Tongue (tissue), 2 donors: ENCODE data around the gene INPP5A. TPM values are rescaled to one million over a fixed set of nuclear protein-coding genes. Genes with fewer than 3 reads are reported as not detected.
A peak's percentile ranks its signal among the peaks of the same experiment; 100 is the strongest.

Experiments used
- DNase-seq: peaks from one replicate; pipeline ENCODE4 v3.0.0-alpha.2; 2015
- total RNA-seq: library from RNA; depleted of rRNA; stranded (reverse); fragments of >200 nt; gene quantifications from one replicate; pipeline ENCODE4 v1.2.3, GENCODE V29; 2014

The INPP5A gene
- total RNA-seq, 1 donor from 2014 or later, result 115 TPM

- DNase-seq, result peak; percentile 84
Observed at GRCh38 chr10:132612571-132613504, 75.3 kb downstream of the INPP5A start.

- no peak for DNase-seq
Observed at GRCh38 chr10:132613566-132614348, 76.2 kb downstream of the INPP5A start.

- DNase-seq, result no peak
Observed at GRCh38 chr10:132614431-132615340, 77.1 kb downstream of the INPP5A start.

- DNase-seq, result no peak
Observed at GRCh38 chr10:132615341-132616169, 78.0 kb downstream of the INPP5A start.

GRCh38 chr10:132616170-132616995 lies 78.8 kb downstream of the INPP5A start:
- no peak for DNase-seq

- no peak for DNase-seq
Observed at GRCh38 chr10:132616996-132617736, 79.6 kb downstream of the INPP5A start.

- no peak for DNase-seq
Observed at GRCh38 chr10:132617737-132618052, 80.1 kb downstream of the INPP5A start.

GRCh38 chr10:132618158-132618919 lies 80.8 kb downstream of the INPP5A start:
- no peak for DNase-seq

- no peak for DNase-seq
Observed at GRCh38 chr10:132619927-132620326, 82.3 kb downstream of the INPP5A start.

- no peak for DNase-seq
Observed at GRCh38 chr10:132624061-132624846, 86.7 kb downstream of the INPP5A start.

GRCh38 chr10:132624847-132625471 lies 87.4 kb downstream of the INPP5A start:
- no peak for DNase-seq

GRCh38 chr10:132626019-132626760 lies 88.6 kb downstream of the INPP5A start:
- no peak for DNase-seq

- peak; percentile 60 for DNase-seq
Observed at GRCh38 chr10:132626761-132627665, 89.4 kb downstream of the INPP5A start.

GRCh38 chr10:132627666-132628531 lies 90.3 kb downstream of the INPP5A start:
- peak; percentile 60 for DNase-seq
